ENCODE data around the gene ADH4. TPM values are rescaled to one million over a fixed set of nuclear protein-coding genes. Genes with fewer than 3 reads are reported as not detected.
"Not testable (repeated sequence)": the region's sequence is repeated elsewhere in the genome, so short reads cannot be mapped to it uniquely, and the experiment has no call there.

ADH4 gene
- total RNA-seq, 1 donor from 2014 or later, result 0.27 TPM

DNA sequence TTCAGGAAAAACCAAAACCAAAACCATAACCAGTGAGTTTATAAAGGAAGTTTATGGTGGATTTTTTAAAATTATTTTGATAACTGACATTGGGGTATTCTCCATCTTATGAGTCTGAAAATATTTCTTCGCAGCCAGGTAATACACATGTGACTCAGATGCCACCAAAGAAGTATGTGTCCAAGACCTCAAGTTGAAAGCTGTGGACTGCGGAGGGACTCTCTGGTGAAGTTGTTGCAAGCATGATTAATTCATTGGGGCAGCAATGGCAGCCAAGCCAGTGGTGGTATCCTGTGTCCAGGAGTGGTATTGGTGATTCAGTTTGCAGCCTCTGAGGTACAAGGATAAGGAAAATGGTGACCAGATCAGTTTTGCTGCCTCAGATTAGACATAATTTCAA, 41.5 kb downstream of the ADH4 start:
- no peaks in the 10 kb centered on the region for H3K4me1 ChIP-seq
- TF ChIP-seq, protein P1, sequence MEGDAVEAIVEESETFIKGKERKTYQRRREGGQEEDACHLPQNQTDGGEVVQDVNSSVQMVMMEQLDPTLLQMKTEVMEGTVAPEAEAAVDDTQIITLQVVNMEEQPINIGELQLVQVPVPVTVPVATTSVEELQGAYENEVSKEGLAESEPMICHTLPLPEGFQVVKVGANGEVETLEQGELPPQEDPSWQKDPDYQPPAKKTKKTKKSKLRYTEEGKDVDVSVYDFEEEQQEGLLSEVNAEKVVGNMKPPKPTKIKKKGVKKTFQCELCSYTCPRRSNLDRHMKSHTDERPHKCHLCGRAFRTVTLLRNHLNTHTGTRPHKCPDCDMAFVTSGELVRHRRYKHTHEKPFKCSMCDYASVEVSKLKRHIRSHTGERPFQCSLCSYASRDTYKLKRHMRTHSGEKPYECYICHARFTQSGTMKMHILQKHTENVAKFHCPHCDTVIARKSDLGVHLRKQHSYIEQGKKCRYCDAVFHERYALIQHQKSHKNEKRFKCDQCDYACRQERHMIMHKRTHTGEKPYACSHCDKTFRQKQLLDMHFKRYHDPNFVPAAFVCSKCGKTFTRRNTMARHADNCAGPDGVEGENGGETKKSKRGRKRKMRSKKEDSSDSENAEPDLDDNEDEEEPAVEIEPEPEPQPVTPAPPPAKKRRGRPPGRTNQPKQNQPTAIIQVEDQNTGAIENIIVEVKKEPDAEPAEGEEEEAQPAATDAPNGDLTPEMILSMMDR (IDR thresholded peaks at IDR 0.05), result no peak
- DNase-seq (no peak), ATAC-seq (no peak)
- no peaks in the 10 kb centered on the region for H3K36me3 ChIP-seq
- no peaks in the 10 kb centered on the region for H3K9me3 ChIP-seq
- intact Hi-C loops (cut with DNase I), result no loop called here
- no peak overlapping the region for H3K27ac ChIP-seq
- H3K4me3 ChIP-seq, result no peak overlapping the region
- H3K27me3 ChIP-seq (ENCODE audit: low read depth), result no peaks in the 10 kb centered on the region

DNA sequence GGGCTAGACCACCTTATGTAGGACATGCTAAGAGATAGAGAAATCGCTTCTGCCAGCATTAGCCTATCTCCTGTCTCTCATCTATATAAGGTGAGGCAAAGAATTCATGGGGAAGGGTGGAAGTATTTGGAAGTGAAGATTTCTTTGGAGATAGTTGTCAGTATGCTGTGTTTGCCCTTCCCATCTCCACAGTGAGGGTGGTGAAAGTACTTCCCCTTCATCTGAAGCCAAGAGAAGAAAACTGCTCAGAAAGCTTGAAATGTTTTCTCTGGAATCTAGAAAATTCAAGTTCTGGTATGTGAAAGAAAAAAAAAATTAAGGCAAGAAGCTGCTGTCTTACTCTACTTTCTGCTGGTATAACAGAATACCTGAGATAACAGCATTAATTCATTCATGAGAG, 43.2 kb downstream of the ADH4 start:
- H3K27ac ChIP-seq, result no peak overlapping the region
- DNase-seq (no peak), ATAC-seq (no peak)
- no peaks in the 10 kb centered on the region for H3K27me3 ChIP-seq (ENCODE audit: low read depth)
- H3K9me3 ChIP-seq, result no peaks in the 10 kb centered on the region
- no peak overlapping the region for H3K4me3 ChIP-seq
- TF ChIP-seq, protein P1 (IDR thresholded peaks at IDR 0.05), result no peak
- H3K4me1 ChIP-seq, result no peaks in the 10 kb centered on the region
- H3K36me3 ChIP-seq, result no peaks in the 10 kb centered on the region
- intact Hi-C loops (cut with DNase I), result no loop called here

DNA sequence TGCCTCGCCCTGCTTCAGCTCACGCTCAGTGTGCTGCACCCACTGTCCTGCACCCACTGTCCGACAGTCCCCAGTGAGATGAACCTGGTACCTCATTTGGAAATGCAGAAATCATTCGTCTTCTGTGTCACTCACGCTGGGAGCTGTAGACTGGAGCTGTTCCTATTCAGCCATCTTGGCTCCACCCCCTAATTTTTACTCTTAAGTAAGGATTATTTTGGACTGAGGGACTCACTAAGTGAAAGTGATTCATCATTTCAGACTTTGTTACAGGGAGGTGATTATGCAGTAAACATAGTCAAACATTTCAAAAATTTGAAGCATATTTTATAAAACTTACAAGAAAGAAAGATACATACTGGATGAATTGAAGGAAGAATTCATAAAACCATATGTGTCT, 44.3 kb downstream of the ADH4 start:
- H3K4me3 ChIP-seq; H3K27ac ChIP-seq; DNase-seq; H3K9me3 ChIP-seq; ATAC-seq; intact Hi-C loops (cut with DNase I); H3K27me3 ChIP-seq (ENCODE audit: low read depth); H3K4me1 ChIP-seq; H3K36me3 ChIP-seq: not testable (repeated sequence)

DNA sequence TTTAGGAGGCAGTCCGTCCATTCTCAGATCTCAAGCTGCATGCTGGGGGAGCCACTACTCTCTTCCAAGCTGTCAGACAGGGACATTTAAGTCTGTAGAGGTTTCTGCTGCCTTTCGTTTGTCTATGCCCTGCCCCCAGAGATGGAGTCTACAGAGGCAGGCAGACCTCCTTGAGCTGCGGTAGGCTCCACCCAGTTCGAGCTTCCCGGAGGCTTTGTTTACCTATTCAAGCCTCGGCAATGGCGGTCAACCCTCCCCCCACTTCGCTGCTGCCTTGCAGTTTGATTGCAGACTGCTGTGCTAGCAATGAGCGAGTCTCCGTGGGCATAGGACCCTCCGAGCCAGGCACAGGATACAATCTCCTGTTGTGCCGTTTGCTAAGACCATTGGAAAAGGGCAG, 44.8 kb downstream of the ADH4 start:
- no peak for DNase-seq
- no peak overlapping the region for H3K4me3 ChIP-seq
- ATAC-seq, result no peak
- no peaks in the 10 kb centered on the region for H3K9me3 ChIP-seq
- intact Hi-C loops (cut with DNase I), result no loop called here
- no peaks in the 10 kb centered on the region for H3K4me1 ChIP-seq
- TF ChIP-seq, protein P1 (IDR thresholded peaks at IDR 0.05), result no peak
- no peak overlapping the region for H3K27ac ChIP-seq
- H3K36me3 ChIP-seq, result no peaks in the 10 kb centered on the region
- no peaks in the 10 kb centered on the region for H3K27me3 ChIP-seq (ENCODE audit: low read depth)

DNA sequence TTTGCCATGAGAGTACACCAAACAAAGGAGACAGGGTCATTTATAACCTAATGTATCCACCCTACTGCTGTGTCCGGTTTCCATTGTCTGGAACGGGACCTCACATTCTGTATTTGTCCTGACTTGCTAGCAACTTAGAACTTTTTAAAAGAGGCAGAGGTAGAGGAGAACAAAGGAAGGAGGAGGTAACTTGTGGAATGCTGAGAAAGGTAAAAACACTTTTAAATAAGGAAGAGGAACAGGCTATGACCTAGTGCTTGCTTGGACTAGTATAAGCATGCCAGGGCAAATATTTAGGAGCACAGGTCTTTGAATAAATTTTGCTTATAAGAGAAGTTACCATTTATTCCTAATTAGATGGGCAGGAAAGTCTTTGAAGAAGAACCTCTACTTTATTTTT, 52.3 kb downstream of the ADH4 start:
- H3K4me1 ChIP-seq, result peaks cover 28% of the 10 kb centered on the region
- ATAC-seq; H3K27ac ChIP-seq; intact Hi-C loops (cut with DNase I); H3K36me3 ChIP-seq; H3K4me3 ChIP-seq; H3K9me3 ChIP-seq; H3K27me3 ChIP-seq (ENCODE audit: low read depth); DNase-seq: not testable (repeated sequence)

DNA sequence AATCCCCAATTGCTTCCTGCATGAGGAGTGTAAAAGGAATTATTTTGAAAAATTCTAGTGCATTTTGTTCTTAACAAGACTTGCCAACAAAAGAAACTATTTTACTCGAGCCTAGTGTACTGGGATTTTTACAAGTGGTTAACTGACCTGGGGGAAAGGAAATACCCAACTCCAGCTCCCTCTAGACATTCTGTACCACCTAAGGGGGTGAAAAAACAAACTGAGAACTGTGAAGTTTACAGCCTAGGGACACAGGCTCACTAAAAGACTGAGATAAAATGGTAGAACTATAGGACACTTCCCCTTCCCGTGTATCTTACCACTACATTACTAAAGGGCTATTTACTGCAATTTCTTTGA, 52.9 kb downstream of the ADH4 start:
- Histone ChIP-seq H3K36me3 (no peaks in the 10 kb centered on the region), H3K27ac (peak overlapping the region; percentile 38), H3K4me3 (no peak overlapping the region), H3K4me1 (peaks cover 34% of the 10 kb centered on the region), H3K9me3 (no peaks in the 10 kb centered on the region), H3K27me3 (ENCODE audit: low read depth) (no peaks in the 10 kb centered on the region)
- TF ChIP-seq, protein P1 (IDR thresholded peaks at IDR 0.05), result no peak
- DNase-seq (no peak), ATAC-seq (no peak)
- intact Hi-C loops (cut with DNase I), result no loop called here

Data from lower lobe of right lung (tissue), 2 donors.